Kidney epithelial cell (primary cell): ENCODE data around the gene LAMTOR5. TPM values are rescaled to one million over a fixed set of nuclear protein-coding genes. Genes with fewer than 3 reads are reported as not detected.
A peak's percentile ranks its signal among the peaks of the same experiment; 100 is the strongest.
"Not testable (repeated sequence)": the region's sequence is repeated elsewhere in the genome, so short reads cannot be mapped to it uniquely, and the experiment has no call there.

ENCODE experiments used
- DNase-seq: peaks from one replicate; pipeline ENCODE4 v3.0.0-alpha.2; 2010; ENCODE audit warnings: low read depth
- H3K27me3 ChIP-seq: 2 replicates; pipeline ENCODE4 v1.6.0; 2011; ENCODE audit warnings: low read length; ENCODE audit not compliant: control insufficient read depth, insufficient read depth
- H3K36me3 ChIP-seq: 2 replicates; pipeline ENCODE4 v1.5.1; 2011; ENCODE audit warnings: low read length; ENCODE audit not compliant: control insufficient read depth, insufficient read depth
- H3K4me3 ChIP-seq: 2 replicates; pipeline ENCODE4 v1.5.1; 2011; ENCODE audit warnings: low read depth, mild to moderate bottlenecking, control low read depth, low read length
- CTCF ChIP-seq: IDR thresholded peaks from 2 replicates; pipeline ENCODE4 v1.5.1; 2011; ENCODE audit warnings: mild to moderate bottlenecking, moderate library complexity, low read length, control low read depth, inconsistent platforms; ENCODE audit not compliant: insufficient read depth, poor library complexity, severe bottlenecking
- total RNA-seq: library from RNA; depleted of rRNA; stranded (reverse); fragments of >200 nt; gene quantifications from 2 replicates; pipeline ENCODE4 v1.2.3, GENCODE V29; 2015

Gene LAMTOR5
- total RNA-seq, 1 donor from 2014 or later, result 198 TPM

GRCh38 chr1:110440877-110441276, 33.4 kb upstream of the LAMTOR5 start:
- no peak for TF ChIP-seq CTCF
- Histone ChIP-seq H3K4me3 (no peak overlapping the region), H3K27me3 (peaks cover 2% of the 10 kb centered on the region), H3K36me3 (no peaks in the 10 kb centered on the region)
- DNase-seq, result peak; percentile 19

GRCh38 chr1:110439873-110440272, 32.4 kb upstream of the LAMTOR5 start:
- not testable (repeated sequence) for H3K4me3 ChIP-seq, DNase-seq, H3K27me3 ChIP-seq

GRCh38 chr1:110438893-110439292, 31.4 kb upstream of the LAMTOR5 start:
- H3K4me3 ChIP-seq, result no peak overlapping the region
- DNase-seq, result no peak
- H3K27me3 ChIP-seq, result peaks cover 6% of the 10 kb centered on the region
- no peaks in the 10 kb centered on the region for H3K36me3 ChIP-seq
- TF ChIP-seq CTCF, result no peak

More at GRCh38 chr1:110439873-110440272, 32.4 kb upstream of the LAMTOR5 start:
- not testable (repeated sequence) for H3K36me3 ChIP-seq

- H3K36me3 ChIP-seq, H3K27me3 ChIP-seq, H3K4me3 ChIP-seq, DNase-seq: not testable (repeated sequence)
Measured at GRCh38 chr1:110437645-110438299, 30.3 kb upstream of the LAMTOR5 start.

- DNase-seq, result peak; percentile 9
- Histone ChIP-seq H3K36me3 (no peaks in the 10 kb centered on the region), H3K4me3 (no peak overlapping the region), H3K27me3 (peaks cover 4% of the 10 kb centered on the region)
- TF ChIP-seq CTCF, result no peak
Measured at GRCh38 chr1:110436635-110437034, 29.1 kb upstream of the LAMTOR5 start.

GRCh38 chr1:110434946-110435345, 27.5 kb upstream of the LAMTOR5 start:
- Histone ChIP-seq H3K36me3 (no peaks in the 10 kb centered on the region), H3K27me3 (peaks cover 14% of the 10 kb centered on the region), H3K4me3 (no peak overlapping the region)
- no peak for DNase-seq
- TF ChIP-seq CTCF, result no peak

GRCh38 chr1:110433803-110434202, 26.3 kb upstream of the LAMTOR5 start:
- Histone ChIP-seq H3K27me3 (peaks cover 14% of the 10 kb centered on the region), H3K36me3 (no peaks in the 10 kb centered on the region), H3K4me3 (no peak overlapping the region)
- peak; percentile 48 for TF ChIP-seq CTCF
- DNase-seq, result peak; percentile 42
